Thyroid gland (tissue), 4 donors: ENCODE data around the gene LIN37.

Experiments
- CTCF ChIP-seq, 6 experiments: fragments of 200-600 bp in 3 of 6; fragments of 450-650 bp in 3 of 6; sonication (generic) in 3 of 6; IDR thresholded peaks; one replicate each; pipeline ENCODE4 v1.5.1; 2016 to 2019; ENCODE audit warnings: antibody characterized with exemption in 6 of 6, mild to moderate bottlenecking in 2 of 6, inconsistent platforms in 1 of 6, moderate library complexity in 1 of 6
- POLR2A ChIP-seq, 2 donors: fragments of 450-650 bp; IDR thresholded peaks; one replicate each; pipeline ENCODE4 v1.6.1; 2017; ENCODE audit warnings: antibody characterized with exemption in 2 of 2, mild to moderate bottlenecking in 2 of 2, moderate library complexity in 1 of 2

- TF ChIP-seq POLR2A (IDR thresholded peaks at IDR 0.05) (no peak), CTCF (IDR thresholded peaks at IDR 0.05) (no peak)
Observed at GRCh38 chr19:35731353-35731752, 17.0 kb upstream of the LIN37 start.
